GM12878 (cell line): ENCODE results near the gene ASZ1. TPM values are rescaled to one million over a fixed set of nuclear protein-coding genes. Genes with fewer than 3 reads are reported as not detected.

Experiments used
- ATAC-seq: fragments of 200-7000 bp; cut with Tn5 transposase; 3 replicates; pipeline ENCODE4 v1.9.1; 2020; ENCODE audit warnings: mild to moderate bottlenecking, moderate library complexity
- BruUV-seq: library from RNA; stranded (reverse); fragments of 400-500 nt; replicated peaks from 2 replicates; lab custom pipeline; 2021; lab: Mats Ljungman, UMichigan
- CTCF ChIA-PET: fragments of 300-600 bp; sonication (Branson Sonifier 250); formaldehyde crosslinking; extraction: SDS; loops from one replicate; lab custom pipeline; 2021; ENCODE audit warnings: inconsistent platforms; lab: Yijun Ruan, JAX
- POLR2A ChIA-PET: fragments of 350-600 bp; formaldehyde crosslinking; extraction: SDS; loops from one replicate; lab custom pipeline; 2021; ENCODE audit warnings: inconsistent platforms; lab: Charles Lee
- RAD21 ChIA-PET: fragments of 300-600 bp; sonication (Branson Sonifier 250); formaldehyde crosslinking; loops from one replicate; lab custom pipeline; 2023; ENCODE audit warnings: antibody characterized with exemption; ENCODE audit not compliant: unreplicated experiment; lab: Charles Lee
- SMC1A ChIA-PET: fragments of 300-600 bp; sonication (Branson Sonifier 250); formaldehyde crosslinking; loops from one replicate; lab custom pipeline; 2023; ENCODE audit not compliant: unreplicated experiment, uncharacterized antibody; lab: Charles Lee
- DNase-seq: peaks from one replicate; pipeline ENCODE4 v3.0.0-alpha.2; 2011; ENCODE audit warnings: low read depth, low spot score
- FAIRE-seq: peaks from 3 replicates; lab custom pipeline; 2011; peaks lifted over from hg19 to GRCh38; lab: Jason Lieb, UNC
- H2AFZ ChIP-seq: 2 replicates; pipeline ENCODE4 v1.6.0; 2011; ENCODE audit warnings: low read depth, low read length, control low read depth; ENCODE audit not compliant: control insufficient read depth
- H3K27ac ChIP-seq: 2 replicates; pipeline ENCODE4 v1.5.1; 2011; ENCODE audit warnings: control low read depth; ENCODE audit not compliant: control insufficient read depth, insufficient read depth
- H3K27me3 ChIP-seq, 2 experiments: replicated peaks in 1 of 2; 2 replicates each; pipeline versions ENCODE4 v1.6.0 to v1.6.1; 2011; ENCODE audit warnings: low read length in 1 of 2; ENCODE audit not compliant: control insufficient read depth in 2 of 2, insufficient read depth in 2 of 2
- H3K36me3 ChIP-seq, 2 experiments: 2 replicates each; pipeline ENCODE4 v1.5.1; 2011; ENCODE audit warnings: low read length in 1 of 2; ENCODE audit not compliant: control insufficient read depth in 2 of 2, insufficient read depth in 2 of 2
- H3K4me1 ChIP-seq: 2 replicates; pipeline ENCODE4 v1.6.1; 2011; ENCODE audit warnings: mild to moderate bottlenecking, low read length, moderate library complexity, mixed read lengths; ENCODE audit not compliant: control insufficient read depth, insufficient read depth
- H3K4me2 ChIP-seq: 2 replicates; pipeline ENCODE4 v1.6.0; 2011; ENCODE audit warnings: control low read depth; ENCODE audit not compliant: control insufficient read depth, insufficient read depth
- H3K4me3 ChIP-seq: fragments of 200-600 bp; sonication (generic); 2 replicates; pipeline ENCODE4 v1.5.1; 2016
- H3K79me2 ChIP-seq: 2 replicates; pipeline ENCODE4 v1.6.0; 2011; ENCODE audit warnings: low read length; ENCODE audit not compliant: control insufficient read depth, insufficient read depth
- H3K9ac ChIP-seq: 2 replicates; pipeline ENCODE4 v1.8.0; 2011; ENCODE audit warnings: low read length, control low read depth, mixed read lengths; ENCODE audit not compliant: control insufficient read depth, insufficient read depth
- H3K9me3 ChIP-seq: replicated peaks from 3 replicates; pipeline ENCODE4 v1.5.1; 2011; ENCODE audit warnings: mild to moderate bottlenecking, low read length; ENCODE audit not compliant: control insufficient read depth, insufficient read depth
- H4K20me1 ChIP-seq: 2 replicates; pipeline ENCODE4 v1.6.0; 2011; ENCODE audit not compliant: control insufficient read depth, insufficient read depth
- BCL11A ChIP-seq: IDR thresholded peaks from 2 replicates; pipeline ENCODE4 v1.6.1; 2011; ENCODE audit warnings: low read depth, low read length
- CBX5 ChIP-seq: sonication (generic); IDR thresholded peaks from 2 replicates; pipeline ENCODE4 v1.6.1; 2016; ENCODE audit warnings: low read depth, moderate library complexity, mild to moderate bottlenecking, inconsistent platforms
- ETV6 ChIP-seq, 2 experiments: fragments of 450-650 bp in 1 of 2; IDR thresholded peaks in 1 of 2; conservative IDR thresholded peaks in 1 of 2; 2 replicates each; pipeline ENCODE4 v1.6.1; 2014; ENCODE audit warnings: antibody characterized with exemption in 1 of 2, borderline replicate concordance in 1 of 2, low read depth in 1 of 2, mild to moderate bottlenecking in 1 of 2, moderate library complexity in 1 of 2
- FOXM1 ChIP-seq: IDR thresholded peaks from 2 replicates; pipeline ENCODE4 v1.6.1; 2012; ENCODE audit warnings: low read depth, mild to moderate bottlenecking, inconsistent platforms, low read length, moderate library complexity
- JUNB ChIP-seq: IDR thresholded peaks from 2 replicates; pipeline ENCODE4 v1.6.1; 2016; ENCODE audit warnings: antibody characterized with exemption, mild to moderate bottlenecking
- NFIC ChIP-seq: IDR thresholded peaks from 2 replicates; pipeline ENCODE4 v1.6.1; 2012; ENCODE audit warnings: low read depth, mild to moderate bottlenecking, inconsistent platforms, low read length, moderate library complexity
- PKNOX1 ChIP-seq: fragments of 450-650 bp; IDR thresholded peaks from 2 replicates; pipeline ENCODE4 v1.6.1; 2016; ENCODE audit warnings: mild to moderate bottlenecking
- PML ChIP-seq: IDR thresholded peaks from 2 replicates; pipeline ENCODE4 v1.6.1; 2012; ENCODE audit warnings: low read length, inconsistent platforms
- RBBP5 ChIP-seq: fragments of 200-600 bp; sonication (generic); conservative IDR thresholded peaks from 2 replicates; pipeline ENCODE4 v1.6.1; 2016
- RUNX3 ChIP-seq: IDR thresholded peaks from 2 replicates; pipeline ENCODE4 v1.6.1; 2012; ENCODE audit warnings: low read length, inconsistent platforms
- SMARCA5 ChIP-seq: fragments of 450-650 bp; IDR thresholded peaks from 2 replicates; pipeline ENCODE4 v1.6.1; 2017; ENCODE audit warnings: mild to moderate bottlenecking
- SMC3 ChIP-seq: IDR thresholded peaks from 2 replicates; pipeline ENCODE4 v1.6.1; 2011; ENCODE audit warnings: low read length, improper control_type of control experiment, borderline replicate concordance
- SPI1 ChIP-seq: IDR thresholded peaks from 2 replicates; pipeline ENCODE4 v1.6.1; 2011; ENCODE audit warnings: low read depth, mild to moderate bottlenecking, low read length, moderate library complexity, borderline replicate concordance; ENCODE audit not compliant: insufficient read depth
- TBL1XR1 ChIP-seq: IDR thresholded peaks from 2 replicates; pipeline ENCODE4 v1.6.1; 2012; ENCODE audit warnings: low read depth, low read length, improper control_type of control experiment
- TCF12 ChIP-seq: IDR thresholded peaks from 2 replicates; pipeline ENCODE4 v1.6.1; 2011; ENCODE audit warnings: low read depth, mild to moderate bottlenecking, low read length
- TCF7 ChIP-seq: IDR thresholded peaks from 2 replicates; pipeline ENCODE4 v1.6.1; 2014; ENCODE audit warnings: antibody characterized with exemption, borderline replicate concordance
- ZBTB11 ChIP-seq: fragments of 450-650 bp; formaldehyde crosslinking; IDR thresholded peaks from 2 replicates; pipeline ENCODE4 v1.5.0; 2022; ENCODE audit warnings: mild to moderate bottlenecking, missing genetic modification characterization
- WGBS: methylation state at CpG from one replicate; pipeline ENCODE4 v1.1.6; 2016; ENCODE audit warnings: low lambda C conversion rate; ENCODE audit not compliant: insufficient replicate concordance, insufficient coverage; ENCODE audit errors: missing lambda C conversion rate; 5-methylcytosine and 5-hydroxymethylcytosine counted together
- in situ Hi-C: fragments of 300-500 bp; cut with MboI; formaldehyde crosslinking; loops from 9 replicates; pipeline ENCODE4 v1.14.3; 2018; ENCODE audit warnings: mixed read lengths
- intact Hi-C: fragments of 100-400 bp; cut with micrococcal nuclease; formaldehyde crosslinking; loops from one replicate; pipeline ENCODE4 v1.14.2; 2022; ENCODE audit not compliant: unreplicated experiment
- polyA plus RNA-seq, 11 experiments: library from polyadenylated mRNA; depleted of rRNA in 4 of 11; unstranded in 6 of 11; stranded (reverse) in 5 of 11; fragments of >200 nt; fragmentation: Nextera tagmentation in 4 of 11; fragmentation: Illumina TruSeq in 1 of 11; extraction: Ambion mirVana in 4 of 11; extraction: Trizol in 1 of 11; gene quantifications; 1 replicate in 1 of 11; 2 replicates in 10 of 11; pipeline versions ENCODE4 v1.2.1 to v1.2.3, GENCODE V29; 2011 to 2016; ENCODE audit warnings: inconsistent platforms in 2 of 11, missing spikeins in 2 of 11, low read depth in 1 of 11
- total RNA-seq, 4 experiments: library from RNA; depleted of rRNA in 3 of 4; stranded (reverse); fragments of >200 nt in 3 of 4; fragmentation: Illumina TruSeq in 1 of 4; extraction: Trizol in 1 of 4; gene quantifications; 2 replicates each; pipeline versions ENCODE4 v1.2.1 to v1.2.3, GENCODE V29; 2013 to 2021
- TF ChIP-seq, protein P1 (sequence below): fragments of 450-650 bp; IDR thresholded peaks from 2 replicates; pipeline ENCODE4 v1.6.1; 2018; ENCODE audit warnings: borderline replicate concordance, mild to moderate bottlenecking; ENCODE audit not compliant: partially characterized antibody

ASZ1 gene
- total and polyA plus RNA-seq, 10 of the 15 experiments (the other 5 are each of a cell fraction or from before 2014, with no cell fraction given): 0.04 to 0.09 (median 0.06) TPM; not detected in 5

GRCh38 chr7:117325836-117326235, 101.5 kb downstream of the ASZ1 start:
- peaks cover 10 to 27% of the 10 kb centered on the region in 2 experiments for H3K27me3 ChIP-seq
- no peaks in the 10 kb centered on the region for H3K4me1 ChIP-seq
- no peak overlapping the region for H3K4me3 ChIP-seq
- no peak for FAIRE-seq
- H2AFZ ChIP-seq: no peak overlapping the region
- H3K4me2 ChIP-seq: no peak overlapping the region
- TF ChIP-seq, protein P1, sequence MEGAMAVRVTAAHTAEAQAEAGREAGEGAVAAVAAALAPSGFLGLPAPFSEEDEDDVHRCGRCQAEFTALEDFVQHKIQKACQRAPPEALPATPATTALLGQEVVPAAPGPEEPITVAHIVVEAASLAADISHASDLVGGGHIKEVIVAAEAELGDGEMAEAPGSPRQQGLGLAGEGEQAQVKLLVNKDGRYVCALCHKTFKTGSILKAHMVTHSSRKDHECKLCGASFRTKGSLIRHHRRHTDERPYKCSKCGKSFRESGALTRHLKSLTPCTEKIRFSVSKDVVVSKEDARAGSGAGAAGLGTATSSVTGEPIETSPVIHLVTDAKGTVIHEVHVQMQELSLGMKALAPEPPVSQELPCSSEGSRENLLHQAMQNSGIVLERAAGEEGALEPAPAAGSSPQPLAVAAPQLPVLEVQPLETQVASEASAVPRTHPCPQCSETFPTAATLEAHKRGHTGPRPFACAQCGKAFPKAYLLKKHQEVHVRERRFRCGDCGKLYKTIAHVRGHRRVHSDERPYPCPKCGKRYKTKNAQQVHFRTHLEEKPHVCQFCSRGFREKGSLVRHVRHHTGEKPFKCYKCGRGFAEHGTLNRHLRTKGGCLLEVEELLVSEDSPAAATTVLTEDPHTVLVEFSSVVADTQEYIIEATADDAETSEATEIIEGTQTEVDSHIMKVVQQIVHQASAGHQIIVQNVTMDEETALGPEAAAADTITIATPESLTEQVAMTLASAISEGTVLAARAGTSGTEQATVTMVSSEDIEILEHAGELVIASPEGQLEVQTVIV: no peak
- TF ChIP-seq TCF12: no peak
- no peak for TF ChIP-seq PKNOX1
- no peak for TF ChIP-seq RUNX3
- TF ChIP-seq RBBP5: no peak
- TF ChIP-seq TCF7: no peak
- no peak for TF ChIP-seq CBX5
- TF ChIP-seq JUNB: no peak
- no peak for TF ChIP-seq ETV6 (conservative IDR thresholded peaks at IDR 0.05 in 1 of 2, IDR thresholded peaks at IDR 0.05 in 1 of 2; ENCODE audit: borderline replicate concordance in 1 of 2, low read depth in 1 of 2)
- TF ChIP-seq ZBTB11 (CRISPR knock-in tag): no peak
- TF ChIP-seq TBL1XR1: no peak
- no peak for TF ChIP-seq BCL11A
- TF ChIP-seq SMARCA5: no peak
- TF ChIP-seq PML: no peak
- no peak for TF ChIP-seq SPI1
- no peak for TF ChIP-seq NFIC
- TF ChIP-seq FOXM1: no peak
- no peak for TF ChIP-seq SMC3
- no TSS peak for BruUV-seq
- SMC1A ChIA-PET: interaction anchor here (0.5 to 5.5 kb wide), 9 partner anchors 8 to 224 kb away, joined by 3 to 41 read pairs (median 4); no protein-coding TSS in a partner anchor
- 86% methylated on average over 1 of the region's 1 CpG for WGBS
- no peak for ATAC-seq
- POLR2A ChIA-PET: interaction anchor here (0.6 to 1.3 kb wide), 2 partner anchors 21 to 98 kb away, joined by 3 to 5 read pairs; no protein-coding TSS in a partner anchor
- H3K79me2 ChIP-seq: no peaks in the 10 kb centered on the region
- in situ Hi-C loops: no loop called here
- no peak for DNase-seq
- intact Hi-C loops: no loop called here
- H4K20me1 ChIP-seq: no peaks in the 10 kb centered on the region
- no peaks in the 10 kb centered on the region; the same call in 2 of the 3 replicates for H3K9me3 ChIP-seq
- CTCF ChIA-PET: interaction anchor here (1.2 to 1.9 kb wide), 5 partner anchors 14 to 113 kb away, joined by 3 to 9 read pairs (median 4); no protein-coding TSS in a partner anchor
- RAD21 ChIA-PET: interaction anchor here (0.8 to 1.3 kb wide), 2 partner anchors 8 to 59 kb away, joined by 3 read pairs; no protein-coding TSS in a partner anchor
- H3K27ac ChIP-seq: no peak overlapping the region
- no peak overlapping the region for H3K9ac ChIP-seq
- H3K36me3 ChIP-seq: no peaks in the 10 kb centered on the region
